Neural cell (in vitro differentiated cells): ENCODE measurements around the gene LARGE1. TPM values are rescaled to one million over a fixed set of nuclear protein-coding genes. Genes with fewer than 3 reads are reported as not detected.

ENCODE experiments used
- H2AFZ ChIP-seq: fragments of 200-600, 300-800 bp; sonication (generic), shearing (Covaris generic); 2 replicates; pipeline ENCODE4 v1.6.0; 2014; ENCODE audit warnings: low read depth, mild to moderate bottlenecking, antibody characterized with exemption, low read length, moderate library complexity
- H3F3A ChIP-seq: fragments of 200-600 bp; shearing (Covaris generic); 2 replicates; pipeline ENCODE4 v1.6.1; 2016; ENCODE audit warnings: mild to moderate bottlenecking, moderate library complexity, mixed read lengths, antibody characterized with exemption, low read length; ENCODE audit not compliant: insufficient read depth, poor library complexity, severe bottlenecking
- H3K27ac ChIP-seq: fragments of 200-600, 300-800 bp; sonication (generic), shearing (Covaris generic); 2 replicates; pipeline ENCODE4 v1.5.1; 2014; ENCODE audit warnings: mild to moderate bottlenecking, low read length, moderate library complexity
- H3K27me3 ChIP-seq: fragments of 300-800, 200-600 bp; sonication (generic), shearing (Covaris generic); 2 replicates; pipeline ENCODE4 v1.6.0; 2014; ENCODE audit warnings: mild to moderate bottlenecking, low read depth, low read length, moderate library complexity; ENCODE audit not compliant: insufficient read depth
- H3K36me3 ChIP-seq: fragments of 300-800, 200-600 bp; sonication (generic), shearing (Covaris generic); 2 replicates; pipeline ENCODE4 v1.5.1; 2014; ENCODE audit warnings: mild to moderate bottlenecking, antibody characterized with exemption, low read length, moderate library complexity; ENCODE audit not compliant: insufficient read depth
- H3K4me2 ChIP-seq: fragments of 300-800, 200-600 bp; sonication (generic), shearing (Covaris generic); 2 replicates; pipeline ENCODE4 v1.6.0; 2014; ENCODE audit warnings: mild to moderate bottlenecking, low read length
- H3K4me3 ChIP-seq: fragments of 300-800, 200-600 bp; sonication (generic), shearing (Covaris generic); 2 replicates; pipeline ENCODE4 v1.5.1; 2014; ENCODE audit warnings: mild to moderate bottlenecking, low read length, moderate library complexity
- H3K79me2 ChIP-seq: fragments of 200-600 bp; shearing (Covaris generic); replicated peaks from 2 replicates; pipeline ENCODE4 v1.6.0; 2014; ENCODE audit warnings: mild to moderate bottlenecking, low read length, moderate library complexity; ENCODE audit not compliant: insufficient read depth
- H3K9ac ChIP-seq: fragments of 300-800, 200-600 bp; sonication (generic), shearing (Covaris generic); 2 replicates; pipeline ENCODE4 v1.6.1; 2016; ENCODE audit warnings: mild to moderate bottlenecking, low read length, mixed read lengths
- H3K9me2 ChIP-seq: fragments of 200-600 bp; shearing (Covaris generic); 2 replicates; pipeline ENCODE4 v1.6.1; 2016; ENCODE audit warnings: mild to moderate bottlenecking, low read length, mixed read lengths; ENCODE audit not compliant: insufficient read depth
- H3K9me3 ChIP-seq: fragments of 200-600, 300-800 bp; sonication (generic), shearing (Covaris generic); 2 replicates; pipeline ENCODE4 v1.6.1; 2016; ENCODE audit warnings: mild to moderate bottlenecking, mixed run types, low read length, moderate library complexity, mixed read lengths
- H4K20me1 ChIP-seq: fragments of 200-600 bp; shearing (Covaris generic); 2 replicates; pipeline ENCODE4 v1.6.1; 2016; ENCODE audit warnings: mild to moderate bottlenecking, mixed run types; ENCODE audit not compliant: insufficient read depth
- EP300 ChIP-seq: fragments of 450-650 bp; conservative IDR thresholded peaks from 2 replicates; pipeline ENCODE4 v1.6.1; 2014; ENCODE audit warnings: antibody characterized with exemption, mild to moderate bottlenecking, moderate library complexity; ENCODE audit not compliant: poor library complexity, severe bottlenecking
- EZH2 ChIP-seq: fragments of 200-600, 300-800 bp; shearing (Covaris generic), sonication (generic); IDR thresholded peaks from 2 replicates; pipeline ENCODE4 v1.6.1; 2014; ENCODE audit warnings: antibody characterized with exemption, low read length, borderline replicate concordance, mild to moderate bottlenecking; ENCODE audit not compliant: insufficient read depth, poor library complexity, severe bottlenecking
- MXI1 ChIP-seq: fragments of 450-650 bp; conservative IDR thresholded peaks from 2 replicates; pipeline ENCODE4 v1.6.1; 2014; ENCODE audit warnings: antibody characterized with exemption, mild to moderate bottlenecking; ENCODE audit not compliant: poor library complexity, severe bottlenecking
- POLR2AphosphoS5 ChIP-seq: IDR thresholded peaks from 2 replicates; pipeline ENCODE4 v1.6.1; 2012
- RAD21 ChIP-seq: fragments of 450-650 bp; conservative IDR thresholded peaks from 2 replicates; pipeline ENCODE4 v1.6.1; 2014; ENCODE audit warnings: antibody characterized with exemption, mild to moderate bottlenecking, moderate library complexity
- SMC3 ChIP-seq: fragments of 450-650 bp; conservative IDR thresholded peaks from 2 replicates; pipeline ENCODE4 v1.6.1; 2014; ENCODE audit warnings: antibody characterized with exemption, mild to moderate bottlenecking, moderate library complexity; ENCODE audit not compliant: poor library complexity
- TAF1 ChIP-seq: IDR thresholded peaks from 2 replicates; pipeline ENCODE4 v1.6.1; 2012; ENCODE audit warnings: low read depth
- polyA plus RNA-seq: library from polyadenylated mRNA; depleted of rRNA; stranded (reverse); fragments of >200 nt; gene quantifications from 2 replicates; pipeline ENCODE4 v1.2.3, GENCODE V29; 2014
- TF ChIP-seq, protein P1 (sequence below): IDR thresholded peaks from 2 replicates; pipeline ENCODE4 v1.6.1; 2012; ENCODE audit warnings: borderline replicate concordance
- TF ChIP-seq, protein P2 (sequence below): fragments of 450-650 bp; IDR thresholded peaks from 2 replicates; pipeline ENCODE4 v1.5.1; 2014; ENCODE audit warnings: antibody characterized with exemption, mild to moderate bottlenecking, moderate library complexity; ENCODE audit not compliant: poor library complexity, severe bottlenecking

The LARGE1 gene
- polyA plus RNA-seq, 1 donor from 2014 or later: 27.5 TPM

DNA sequence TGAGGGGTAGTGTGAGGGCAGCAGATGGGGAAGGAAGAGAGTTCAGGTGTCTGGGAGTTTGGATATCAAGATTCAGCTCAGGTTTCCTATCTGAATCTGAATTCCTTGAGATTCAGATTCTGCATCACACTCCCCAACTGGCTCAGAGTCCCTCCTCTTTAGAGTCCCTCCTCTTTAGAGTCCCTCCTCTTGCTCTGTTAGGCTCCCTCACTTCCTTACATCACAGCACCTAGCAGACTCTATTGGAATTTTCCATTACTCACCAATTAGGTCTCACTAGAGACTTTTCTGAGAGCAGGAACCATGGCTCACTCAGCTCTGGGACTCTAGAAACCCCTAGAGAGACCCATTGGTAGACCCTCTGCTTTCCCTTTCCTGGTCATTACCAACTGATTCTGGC lies 558.7 kb downstream of the LARGE1 start:
- H3K36me3 ChIP-seq: no peaks in the 10 kb centered on the region
- H3K9ac ChIP-seq: no peak overlapping the region
- no peaks in the 10 kb centered on the region for H3K79me2 ChIP-seq
- no peak overlapping the region for H3K4me2 ChIP-seq
- H3K4me3 ChIP-seq: no peak overlapping the region
- no peaks in the 10 kb centered on the region for H4K20me1 ChIP-seq
- no peaks in the 10 kb centered on the region for H3F3A ChIP-seq
- TF ChIP-seq, protein P1, sequence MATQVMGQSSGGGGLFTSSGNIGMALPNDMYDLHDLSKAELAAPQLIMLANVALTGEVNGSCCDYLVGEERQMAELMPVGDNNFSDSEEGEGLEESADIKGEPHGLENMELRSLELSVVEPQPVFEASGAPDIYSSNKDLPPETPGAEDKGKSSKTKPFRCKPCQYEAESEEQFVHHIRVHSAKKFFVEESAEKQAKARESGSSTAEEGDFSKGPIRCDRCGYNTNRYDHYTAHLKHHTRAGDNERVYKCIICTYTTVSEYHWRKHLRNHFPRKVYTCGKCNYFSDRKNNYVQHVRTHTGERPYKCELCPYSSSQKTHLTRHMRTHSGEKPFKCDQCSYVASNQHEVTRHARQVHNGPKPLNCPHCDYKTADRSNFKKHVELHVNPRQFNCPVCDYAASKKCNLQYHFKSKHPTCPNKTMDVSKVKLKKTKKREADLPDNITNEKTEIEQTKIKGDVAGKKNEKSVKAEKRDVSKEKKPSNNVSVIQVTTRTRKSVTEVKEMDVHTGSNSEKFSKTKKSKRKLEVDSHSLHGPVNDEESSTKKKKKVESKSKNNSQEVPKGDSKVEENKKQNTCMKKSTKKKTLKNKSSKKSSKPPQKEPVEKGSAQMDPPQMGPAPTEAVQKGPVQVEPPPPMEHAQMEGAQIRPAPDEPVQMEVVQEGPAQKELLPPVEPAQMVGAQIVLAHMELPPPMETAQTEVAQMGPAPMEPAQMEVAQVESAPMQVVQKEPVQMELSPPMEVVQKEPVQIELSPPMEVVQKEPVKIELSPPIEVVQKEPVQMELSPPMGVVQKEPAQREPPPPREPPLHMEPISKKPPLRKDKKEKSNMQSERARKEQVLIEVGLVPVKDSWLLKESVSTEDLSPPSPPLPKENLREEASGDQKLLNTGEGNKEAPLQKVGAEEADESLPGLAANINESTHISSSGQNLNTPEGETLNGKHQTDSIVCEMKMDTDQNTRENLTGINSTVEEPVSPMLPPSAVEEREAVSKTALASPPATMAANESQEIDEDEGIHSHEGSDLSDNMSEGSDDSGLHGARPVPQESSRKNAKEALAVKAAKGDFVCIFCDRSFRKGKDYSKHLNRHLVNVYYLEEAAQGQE: no peak
- TF ChIP-seq, protein P2, sequence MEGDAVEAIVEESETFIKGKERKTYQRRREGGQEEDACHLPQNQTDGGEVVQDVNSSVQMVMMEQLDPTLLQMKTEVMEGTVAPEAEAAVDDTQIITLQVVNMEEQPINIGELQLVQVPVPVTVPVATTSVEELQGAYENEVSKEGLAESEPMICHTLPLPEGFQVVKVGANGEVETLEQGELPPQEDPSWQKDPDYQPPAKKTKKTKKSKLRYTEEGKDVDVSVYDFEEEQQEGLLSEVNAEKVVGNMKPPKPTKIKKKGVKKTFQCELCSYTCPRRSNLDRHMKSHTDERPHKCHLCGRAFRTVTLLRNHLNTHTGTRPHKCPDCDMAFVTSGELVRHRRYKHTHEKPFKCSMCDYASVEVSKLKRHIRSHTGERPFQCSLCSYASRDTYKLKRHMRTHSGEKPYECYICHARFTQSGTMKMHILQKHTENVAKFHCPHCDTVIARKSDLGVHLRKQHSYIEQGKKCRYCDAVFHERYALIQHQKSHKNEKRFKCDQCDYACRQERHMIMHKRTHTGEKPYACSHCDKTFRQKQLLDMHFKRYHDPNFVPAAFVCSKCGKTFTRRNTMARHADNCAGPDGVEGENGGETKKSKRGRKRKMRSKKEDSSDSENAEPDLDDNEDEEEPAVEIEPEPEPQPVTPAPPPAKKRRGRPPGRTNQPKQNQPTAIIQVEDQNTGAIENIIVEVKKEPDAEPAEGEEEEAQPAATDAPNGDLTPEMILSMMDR: no peak
- TF ChIP-seq SMC3 (no peak), EP300 (no peak)
- no peaks in the 10 kb centered on the region for H3K27me3 ChIP-seq
- no peak overlapping the region for H3K27ac ChIP-seq
- no peaks in the 10 kb centered on the region for H3K9me2 ChIP-seq
- H2AFZ ChIP-seq: no peak overlapping the region
- no peaks in the 10 kb centered on the region for H3K9me3 ChIP-seq

DNA sequence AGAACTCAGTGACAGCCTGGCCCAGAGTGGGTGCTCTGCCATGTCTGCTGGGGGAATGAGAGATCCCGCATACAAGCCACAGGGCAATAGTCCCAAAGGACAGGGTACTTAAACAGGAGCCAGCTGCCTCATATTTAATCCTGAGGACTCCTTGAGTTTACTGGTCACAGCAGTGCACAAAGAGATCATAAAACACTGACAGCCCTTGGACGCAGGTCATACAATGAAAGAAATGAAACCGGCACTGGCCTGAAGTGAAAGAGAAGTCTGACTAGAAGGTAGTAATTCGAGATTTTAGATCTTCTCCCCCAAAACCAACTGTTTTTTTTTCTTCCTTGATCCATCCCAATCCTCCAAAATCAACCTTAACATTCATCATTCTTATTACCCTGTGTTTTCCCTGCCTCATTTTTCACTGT lies 562.3 kb downstream of the LARGE1 start:
- Histone ChIP-seq H3K27me3 (no peaks in the 10 kb centered on the region), H3K4me2 (no peak overlapping the region), H2AFZ (no peak overlapping the region), H3K9me3 (no peaks in the 10 kb centered on the region), H3F3A (no peaks in the 10 kb centered on the region), H3K36me3 (no peaks in the 10 kb centered on the region), H4K20me1 (no peaks in the 10 kb centered on the region), H3K27ac (no peak overlapping the region), H3K9ac (no peak overlapping the region), H3K9me2 (no peaks in the 10 kb centered on the region), H3K4me3 (no peak overlapping the region), H3K79me2 (no peaks in the 10 kb centered on the region)
- TF ChIP-seq TAF1 (no peak), EP300 (no peak), MXI1 (no peak), EZH2 (no peak), RAD21 (no peak), POLR2AphosphoS5 (no peak), SMC3 (no peak)

DNA sequence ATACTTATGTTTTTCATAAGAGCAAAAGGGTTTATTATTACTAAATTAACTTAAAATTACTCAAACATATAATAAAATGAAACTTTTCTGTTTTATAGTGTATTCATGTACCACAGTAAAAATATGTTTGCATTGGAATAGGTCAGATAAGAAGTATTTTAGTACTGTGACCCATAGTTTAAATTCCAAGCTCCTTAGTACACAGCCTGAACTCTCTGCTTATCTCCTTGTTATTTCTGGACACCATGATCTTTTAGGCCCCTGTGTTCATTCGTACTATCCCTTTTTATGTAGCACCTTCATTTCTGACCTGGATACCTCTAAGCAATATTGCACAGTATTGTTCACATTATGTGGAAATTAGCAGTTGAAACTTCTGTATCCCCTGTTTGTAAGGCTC lies 565.3 kb downstream of the LARGE1 start:
- TF ChIP-seq EP300 (no peak), MXI1 (no peak), POLR2AphosphoS5 (no peak), RAD21 (no peak), EZH2 (no peak), TAF1 (no peak), SMC3 (no peak)
- TF ChIP-seq, protein P1: no peak
- TF ChIP-seq, protein P2: no peak
- H2AFZ ChIP-seq: no peak overlapping the region
- H3K9me3 ChIP-seq: no peaks in the 10 kb centered on the region
- no peak overlapping the region for H3K4me3 ChIP-seq
- no peak overlapping the region for H3K27ac ChIP-seq
- H3K79me2 ChIP-seq: no peaks in the 10 kb centered on the region
- no peaks in the 10 kb centered on the region for H3K9me2 ChIP-seq
- no peak overlapping the region for H3K4me2 ChIP-seq
- H3K9ac ChIP-seq: no peak overlapping the region
- no peaks in the 10 kb centered on the region for H4K20me1 ChIP-seq
- no peaks in the 10 kb centered on the region for H3F3A ChIP-seq
- no peaks in the 10 kb centered on the region for H3K27me3 ChIP-seq
- no peaks in the 10 kb centered on the region for H3K36me3 ChIP-seq
